ENCODE measurements around the gene LIPC. TPM values are rescaled to one million over a fixed set of nuclear protein-coding genes. Genes with fewer than 3 reads are reported as not detected.

The LIPC gene
- total RNA-seq, 2 donors from 2014 or later = 0.52 to 0.59 TPM

GRCh38 chr15:58549013-58549784, 117.4 kb downstream of the LIPC start:
- no peaks in the 10 kb centered on the region for H3K9me3 ChIP-seq
- no peak for TF ChIP-seq CTCF (IDR thresholded peaks at IDR 0.05)
- peak; percentile 54 for DNase-seq (ENCODE audit: low spot score)
- peaks cover 0 to 57% of the 10 kb centered on the region in 2 donors for H3K4me1 ChIP-seq
- peak overlapping the region; percentile 70 to 91 for H3K27ac ChIP-seq
- no peaks in the 10 kb centered on the region for H3K36me3 ChIP-seq
- no peaks in the 10 kb centered on the region for H3K27me3 ChIP-seq
- H3K4me3 ChIP-seq = no peak overlapping the region

GRCh38 chr15:58549785-58550074, 117.9 kb downstream of the LIPC start:
- Histone ChIP-seq H3K27ac (peak overlapping the region; percentile 70 to 91), H3K36me3 (no peaks in the 10 kb centered on the region), H3K4me1 (peaks cover 0 to 57% of the 10 kb centered on the region in 2 donors), H3K9me3 (no peaks in the 10 kb centered on the region), H3K27me3 (no peaks in the 10 kb centered on the region), H3K4me3 (no peak overlapping the region)
- DNase-seq (ENCODE audit: low spot score) = peak; percentile 16
- TF ChIP-seq CTCF (IDR thresholded peaks at IDR 0.05) = no peak

GRCh38 chr15:58551084-58551763, 119.4 kb downstream of the LIPC start:
- TF ChIP-seq CTCF (IDR thresholded peaks at IDR 0.05) = no peak
- no peak overlapping the region for H3K4me3 ChIP-seq
- H3K27ac ChIP-seq = peak overlapping the region in 1 of 2 donors; percentile 27
- no peaks in the 10 kb centered on the region for H3K9me3 ChIP-seq
- H3K36me3 ChIP-seq = no peaks in the 10 kb centered on the region
- H3K4me1 ChIP-seq = peaks cover 0 to 53% of the 10 kb centered on the region in 2 donors
- peak; percentile 36 for DNase-seq (ENCODE audit: low spot score)
- H3K27me3 ChIP-seq = no peaks in the 10 kb centered on the region

GRCh38 chr15:58551764-58552504, 120.1 kb downstream of the LIPC start:
- Histone ChIP-seq H3K4me1 (peaks cover 0 to 48% of the 10 kb centered on the region in 2 donors), H3K4me3 (peak overlapping the region in 1 of 2 donors; percentile 29), H3K9me3 (no peaks in the 10 kb centered on the region), H3K27ac (peak overlapping the region; percentile 7 to 27), H3K27me3 (no peaks in the 10 kb centered on the region), H3K36me3 (no peaks in the 10 kb centered on the region)
- peak; percentile 62 for DNase-seq (ENCODE audit: low spot score)
- no peak for TF ChIP-seq CTCF (IDR thresholded peaks at IDR 0.05)

GRCh38 chr15:58552505-58553364, 120.9 kb downstream of the LIPC start:
- no peak for TF ChIP-seq CTCF (IDR thresholded peaks at IDR 0.05)
- Histone ChIP-seq H3K27ac (peak overlapping the region; percentile 7 to 27), H3K4me3 (peak overlapping the region in 1 of 2 donors; percentile 29), H3K27me3 (no peaks in the 10 kb centered on the region), H3K36me3 (no peaks in the 10 kb centered on the region), H3K4me1 (peaks cover 0 to 40% of the 10 kb centered on the region in 2 donors), H3K9me3 (no peaks in the 10 kb centered on the region)
- DNase-seq (ENCODE audit: low spot score) = peak; percentile 58

All from right atrium auricular region (tissue), 2 donors.